HG03175 (cell line): ENCODE data around the gene IPO13.

Experiments
- ATAC-seq: cut with Tn5 transposase; IDR thresholded peaks from one replicate; pipeline ENCODE4 v1.9.1; 2021; ENCODE audit warnings: mild to moderate bottlenecking, moderate library complexity; ENCODE audit not compliant: unreplicated experiment

Gene IPO13

DNA sequence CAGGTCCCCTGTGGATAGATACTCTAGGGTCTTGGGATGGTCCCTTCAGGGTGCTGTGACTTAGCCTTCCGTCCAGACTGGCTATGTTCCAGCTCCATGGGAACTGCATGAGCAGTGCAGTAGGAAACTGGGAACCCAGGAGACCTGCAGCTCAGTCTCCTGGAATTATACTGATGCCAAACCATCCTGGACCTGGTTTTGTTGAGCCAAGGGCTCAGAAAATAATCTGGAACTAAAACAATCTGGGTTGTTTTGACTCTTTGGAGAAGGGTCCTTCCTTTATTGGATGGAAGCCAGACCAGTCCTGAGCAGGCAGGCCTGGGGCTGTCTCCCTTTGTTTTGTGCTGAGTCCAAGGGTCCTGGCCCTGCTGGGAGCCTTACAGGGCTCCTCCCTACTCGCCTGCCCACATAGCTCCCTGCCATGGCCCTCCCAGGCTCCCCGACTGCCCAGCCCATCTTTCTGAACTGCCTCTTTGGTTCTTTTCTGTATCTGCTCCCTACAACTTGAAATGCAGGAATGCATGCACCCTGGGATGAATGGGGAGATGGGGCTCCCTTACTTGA lies 1.2 kb downstream of the IPO13 start:
- no peak for ATAC-seq

- no peak for ATAC-seq
These were observed 2.9 kb downstream of the IPO13 start for GRCh38 chr1:43949678-43950077.

DNA sequence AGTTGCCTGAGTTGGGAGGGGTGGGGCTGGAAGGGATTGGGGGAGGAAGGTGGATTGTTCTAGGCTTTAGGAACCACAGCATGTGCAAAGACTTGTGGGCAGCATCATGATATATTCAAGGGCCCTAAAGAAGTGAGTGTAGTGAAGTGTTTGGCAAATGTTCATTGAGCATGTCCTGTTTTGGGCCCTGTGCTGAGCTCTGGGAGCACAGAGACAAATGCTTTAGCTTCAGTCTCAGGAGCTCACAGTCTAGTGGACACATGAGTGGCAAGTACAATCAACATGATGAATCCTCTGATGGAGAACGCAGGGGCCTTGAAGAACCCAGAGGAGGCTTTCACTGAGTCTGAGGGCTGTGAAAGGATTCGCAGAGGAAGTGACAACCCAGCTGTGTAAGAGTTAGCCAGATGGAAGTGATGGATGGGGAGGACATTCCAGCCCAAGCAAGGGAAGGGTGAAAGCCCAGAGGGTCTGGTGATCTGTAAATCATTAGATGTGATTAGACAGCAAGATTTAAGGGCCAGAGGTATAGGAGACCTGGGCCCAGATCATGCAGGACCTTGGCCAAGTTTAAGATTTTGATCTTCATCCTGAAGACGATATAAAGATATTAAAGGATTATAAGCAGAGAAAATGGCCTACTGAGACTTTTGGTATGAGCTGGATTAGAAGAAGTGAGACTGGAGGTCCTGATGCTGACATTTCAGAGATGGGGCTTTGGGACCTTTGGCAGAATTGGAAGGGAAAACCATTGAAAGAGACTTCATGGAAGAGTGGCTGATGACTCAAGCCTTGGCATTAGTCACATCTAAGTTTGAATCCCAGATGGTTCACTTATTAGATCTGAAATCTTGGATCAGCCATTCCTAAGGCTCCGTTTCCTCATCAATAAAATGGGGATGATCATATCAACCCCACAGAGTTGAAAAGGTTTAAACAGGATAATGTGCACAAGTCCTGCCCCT lies 4.6 kb downstream of the IPO13 start:
- ATAC-seq = no peak

DNA sequence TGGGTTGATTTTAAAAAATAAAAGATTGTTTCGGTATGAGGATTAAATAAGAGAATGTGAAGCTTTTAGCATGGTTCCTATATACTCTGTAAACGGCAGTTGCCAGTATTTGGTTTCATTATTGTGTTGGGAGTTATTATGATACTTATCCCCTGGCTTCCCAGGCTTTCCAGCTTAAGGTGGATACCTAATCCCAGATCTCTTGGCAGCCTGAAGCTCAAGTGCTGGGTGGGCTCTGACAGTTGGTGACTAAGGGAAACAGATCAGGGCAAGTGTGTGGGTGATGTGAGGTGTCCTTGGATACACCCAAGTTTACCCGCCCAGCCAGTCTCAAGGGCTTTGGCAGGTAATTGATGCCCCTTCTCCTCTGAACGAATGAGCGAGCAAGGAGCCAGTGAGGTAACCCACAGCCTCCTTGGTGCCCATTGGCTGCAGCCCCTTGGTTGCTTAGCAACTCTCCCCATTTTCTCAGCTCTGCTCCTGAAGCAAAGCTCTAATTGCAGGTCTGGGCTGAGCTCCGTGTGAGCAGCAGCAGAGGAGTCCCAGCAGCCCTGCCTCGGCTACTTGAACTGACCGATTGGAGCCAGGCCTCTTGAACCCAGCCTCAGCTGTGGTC lies 6.1 kb downstream of the IPO13 start:
- ATAC-seq = no peak

GRCh38 chr1:43953361-43953760 lies 6.6 kb downstream of the IPO13 start:
- no peak for ATAC-seq

- ATAC-seq = no peak
These were observed 7.3 kb downstream of the IPO13 start for GRCh38 chr1:43954036-43954435.

GRCh38 chr1:43956234-43956633 lies 9.5 kb downstream of the IPO13 start:
- no peak for ATAC-seq

GRCh38 chr1:43957407-43958040 lies 10.8 kb downstream of the IPO13 start:
- ATAC-seq = no peak

DNA sequence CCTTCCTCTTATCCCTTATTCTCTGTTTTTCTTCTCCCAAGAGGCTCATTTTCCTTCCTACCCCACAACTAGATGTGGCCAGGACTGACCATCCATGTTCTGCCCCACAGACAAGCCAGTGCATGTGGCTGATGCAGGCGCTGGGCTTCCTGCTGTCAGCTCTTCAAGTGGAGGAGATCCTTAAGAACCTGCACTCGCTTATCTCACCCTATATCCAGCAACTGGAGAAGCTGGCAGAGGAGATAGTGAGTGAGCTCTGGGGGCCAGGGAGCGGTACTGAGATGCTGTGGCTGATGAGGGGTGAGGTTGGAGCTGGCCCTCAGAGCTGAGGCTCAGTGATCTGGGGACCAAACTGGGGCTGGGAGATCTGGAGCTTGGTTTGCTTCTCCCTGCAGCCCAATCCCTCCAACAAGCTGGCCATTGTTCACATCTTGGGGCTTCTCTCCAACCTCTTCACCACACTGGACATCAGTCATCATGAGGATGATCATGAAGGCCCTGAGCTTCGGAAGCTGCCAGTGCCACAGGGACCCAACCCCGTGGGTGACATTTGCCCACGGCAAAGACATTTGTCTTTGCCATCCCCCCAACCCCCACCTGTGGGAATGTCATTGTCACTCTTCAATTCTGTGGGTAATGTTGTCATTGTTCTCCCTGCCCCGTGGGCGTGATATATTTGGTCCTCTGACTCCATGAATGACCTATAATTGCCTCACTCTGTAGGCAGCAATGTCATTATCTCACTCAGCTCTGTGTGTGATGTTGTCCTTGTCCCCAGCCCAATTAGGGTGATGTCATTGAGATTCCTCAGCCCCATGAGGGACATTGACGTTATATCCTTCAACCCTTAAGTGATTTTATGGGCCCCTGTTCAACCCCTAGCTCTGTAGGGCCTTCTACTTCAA lies 11.9 kb downstream of the IPO13 start:
- ATAC-seq = no peak

DNA sequence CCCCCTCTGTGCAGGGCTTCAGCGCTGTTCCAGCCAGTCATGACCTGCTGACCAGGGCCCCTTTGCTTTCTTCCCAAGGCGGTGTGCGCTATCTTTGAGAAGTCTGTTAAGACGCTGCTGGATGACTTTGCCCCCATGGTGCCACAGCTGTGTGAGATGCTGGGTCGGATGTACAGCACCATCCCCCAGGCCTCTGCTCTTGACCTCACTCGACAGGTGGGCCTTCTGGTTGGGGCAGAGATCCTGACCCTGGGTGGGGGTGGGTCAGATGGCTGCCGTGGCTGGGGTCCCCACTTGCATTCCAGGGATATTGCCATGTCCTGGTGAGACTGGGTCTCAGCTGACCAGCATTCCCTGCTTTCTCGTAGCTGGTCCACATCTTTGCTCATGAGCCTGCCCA lies 14.0 kb downstream of the IPO13 start:
- no peak for ATAC-seq

DNA sequence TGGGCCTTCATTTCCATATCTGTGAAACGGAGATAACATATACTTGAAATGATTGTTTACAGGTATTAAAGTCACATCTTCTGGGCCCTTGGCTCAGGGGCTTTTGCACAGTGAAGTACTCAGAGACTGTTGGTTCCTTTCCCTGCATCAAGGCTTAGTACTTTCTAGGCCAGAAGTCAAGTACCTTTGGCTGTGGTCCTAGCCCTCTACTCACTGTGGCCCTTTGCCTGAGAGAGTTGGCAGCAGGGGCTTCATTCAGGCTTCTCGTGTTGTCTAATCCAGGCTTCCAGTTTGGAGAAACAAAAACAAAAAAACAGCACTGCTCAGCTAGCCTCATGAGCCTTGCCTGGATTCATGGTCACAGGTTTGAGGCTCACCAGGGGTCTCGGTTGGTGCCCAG lies 14.9 kb downstream of the IPO13 start:
- no peak for ATAC-seq

DNA sequence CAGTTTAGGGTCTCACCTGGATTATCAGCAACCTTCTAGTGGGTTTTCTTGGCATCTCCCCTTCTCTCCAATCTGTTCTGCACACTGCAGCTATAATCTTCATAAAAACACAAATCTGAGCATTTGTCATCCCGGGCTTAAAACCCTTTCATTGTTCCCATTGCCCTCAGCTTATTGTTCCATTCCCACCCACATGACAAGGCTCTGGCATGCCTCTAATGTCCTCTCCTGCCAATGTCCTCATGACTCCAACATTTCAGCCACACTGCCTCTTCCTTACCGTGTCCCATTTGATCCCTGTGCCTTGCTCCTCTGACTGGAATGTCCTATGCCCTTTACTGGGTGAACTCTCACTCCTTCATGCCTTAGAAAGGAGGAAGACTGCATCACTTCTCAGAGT lies 15.6 kb downstream of the IPO13 start:
- no peak for ATAC-seq

DNA sequence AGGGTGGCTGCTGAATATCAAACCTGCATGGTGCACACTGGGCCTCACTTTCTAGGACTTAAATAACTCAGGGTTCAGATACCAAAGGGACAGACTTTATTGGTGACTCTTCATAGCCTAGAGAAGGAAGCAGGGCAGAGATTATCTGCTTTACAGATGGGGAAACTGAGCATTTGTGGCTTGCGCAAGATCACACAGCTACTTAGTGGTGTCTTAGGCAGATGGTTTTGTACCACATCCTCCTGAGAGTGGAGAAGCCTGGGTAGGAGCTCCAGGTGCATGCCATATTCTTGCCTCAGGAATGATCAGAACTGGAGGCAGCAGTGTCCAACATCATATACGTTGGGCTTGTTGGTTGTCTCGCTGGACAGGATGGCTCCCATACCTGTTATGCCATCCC lies 16.3 kb downstream of the IPO13 start:
- ATAC-seq = no peak

DNA sequence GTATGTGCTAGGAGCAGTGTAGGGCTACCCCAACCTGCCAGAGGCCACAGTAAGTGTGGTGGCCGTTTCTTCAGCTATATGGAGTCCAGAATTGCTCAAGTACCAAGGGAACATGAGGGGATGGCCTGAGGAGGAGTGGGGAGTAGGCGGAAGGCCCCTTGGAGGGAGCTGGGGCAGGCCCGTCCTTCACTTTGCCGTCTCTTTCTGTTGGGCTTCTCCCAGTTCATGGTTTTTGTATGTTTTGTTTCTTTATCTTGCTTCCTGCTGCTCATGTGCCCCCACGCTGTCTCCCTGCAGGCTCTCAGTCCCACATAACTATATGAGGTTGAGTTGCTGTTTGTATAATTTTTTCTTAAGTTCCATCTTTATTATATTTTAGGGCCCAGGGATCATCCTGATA lies 17.1 kb downstream of the IPO13 start:
- ATAC-seq = no peak

DNA sequence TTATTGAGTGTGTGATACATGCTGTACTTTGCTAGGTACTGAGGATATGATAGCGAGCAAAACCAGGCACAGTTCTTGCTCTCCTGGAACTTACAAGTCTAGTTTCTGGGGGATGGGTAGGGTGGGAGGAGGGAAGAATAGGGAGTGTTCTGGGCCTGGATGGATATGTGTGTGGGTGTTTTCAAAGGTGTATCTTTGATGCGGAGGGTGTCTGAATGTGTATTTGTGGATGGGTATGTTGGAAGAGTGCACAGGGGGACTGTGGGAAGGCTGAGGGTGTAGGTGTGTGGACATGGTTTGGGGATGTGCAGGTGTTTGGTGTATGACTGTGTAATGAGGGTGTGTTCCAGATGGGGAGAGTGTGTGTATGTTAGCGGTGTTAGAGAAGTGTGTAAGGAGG lies 18.6 kb downstream of the IPO13 start:
- ATAC-seq = no peak

DNA sequence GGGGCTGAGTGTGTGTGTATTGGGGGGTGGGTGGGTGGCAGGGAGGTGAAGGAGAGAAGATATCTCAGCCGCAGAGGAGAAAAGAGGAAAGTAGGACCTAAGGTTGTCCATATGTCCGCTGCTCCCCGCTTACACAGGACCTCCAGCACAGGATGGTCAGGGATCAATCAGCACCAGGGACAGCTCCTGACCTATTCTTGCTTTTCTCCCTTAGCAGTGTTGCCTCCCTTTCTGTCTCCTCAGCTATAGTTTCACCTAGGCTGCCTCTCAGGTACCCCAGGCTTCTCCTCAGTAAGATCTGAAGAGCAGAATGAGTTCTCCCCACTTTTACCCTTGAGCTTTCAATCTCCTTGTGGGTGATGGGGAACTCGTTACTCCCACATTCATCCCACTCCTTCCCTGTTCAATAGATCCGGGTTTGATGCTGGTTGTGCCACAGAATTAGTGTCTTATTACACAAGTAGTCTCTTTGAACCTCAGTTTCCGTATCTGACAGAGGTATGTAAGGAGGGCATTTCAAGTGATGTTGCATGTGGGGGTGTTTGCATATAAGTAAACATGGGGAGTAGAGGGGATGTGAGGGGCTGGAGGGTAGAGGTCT lies 21.7 kb downstream of the IPO13 start:
- ATAC-seq = no peak

GRCh38 chr1:43969416-43969745 lies 22.6 kb downstream of the IPO13 start:
- no peak for ATAC-seq

GRCh38 chr1:43969746-43970466 lies 23.2 kb downstream of the IPO13 start, which contains the start of gene DPH2:
Gene DPH2 (plus strand): TSS chr1:43970010. CDS start chr1:43970176, 166 bp downstream.
- peak; percentile 81 for ATAC-seq

DNA sequence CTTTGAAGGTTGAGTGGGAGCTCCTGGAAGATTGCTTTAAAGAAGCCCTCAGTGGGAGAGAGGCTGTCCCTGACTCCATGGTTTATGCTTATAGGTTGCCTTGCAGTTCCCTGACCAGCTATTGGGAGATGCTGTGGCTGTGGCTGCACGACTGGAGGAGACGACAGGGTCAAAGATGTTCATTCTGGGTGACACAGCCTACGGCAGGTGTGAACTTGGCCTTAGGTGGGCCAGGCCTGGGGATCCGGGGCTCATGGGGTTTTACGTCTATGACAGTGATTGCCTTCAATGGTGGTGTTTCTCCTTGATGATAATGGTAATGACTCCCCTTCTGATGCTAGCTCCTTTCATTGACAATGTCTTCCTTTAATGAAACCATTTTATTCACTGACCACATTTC lies 23.8 kb downstream of the IPO13 start:
- no peak for ATAC-seq

GRCh38 chr1:43970911-43971310 lies 24.2 kb downstream of the IPO13 start:
- ATAC-seq = no peak
